GM19395 (cell line): ENCODE results near the gene SMC3.

Experiments used
- ATAC-seq: cut with Tn5 transposase; IDR thresholded peaks from one replicate; pipeline ENCODE4 v1.9.1; 2021; ENCODE audit warnings: mild to moderate bottlenecking, moderate library complexity; ENCODE audit not compliant: unreplicated experiment

The SMC3 gene

DNA sequence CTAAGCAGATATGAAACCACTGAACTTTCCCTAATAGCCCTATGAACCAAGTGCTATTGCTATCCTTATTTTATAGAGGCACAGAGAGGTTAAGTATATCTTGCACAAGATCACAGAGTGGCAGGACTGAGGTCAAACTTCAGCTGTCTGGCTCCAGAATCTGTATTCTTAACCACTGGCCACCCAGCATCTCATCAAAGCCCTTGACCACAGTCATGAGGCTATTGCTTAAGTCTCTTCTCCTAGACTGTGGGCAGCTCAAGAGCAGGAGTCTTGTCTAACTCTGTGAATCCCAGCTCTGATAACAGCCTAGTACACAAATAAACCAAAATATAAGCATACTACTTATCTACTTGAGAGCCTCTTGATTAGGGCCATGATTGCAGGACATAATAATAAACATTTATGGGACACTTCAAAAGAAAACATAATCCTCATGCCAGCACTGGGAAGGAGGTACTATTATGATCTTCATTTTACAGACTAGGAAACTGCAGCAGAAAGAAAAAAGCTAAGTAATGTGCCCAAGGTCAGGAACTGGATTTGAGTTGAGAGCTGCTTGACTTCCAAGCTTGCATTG lies 22.4 kb upstream of the SMC3 start:
- no peak for ATAC-seq

DNA sequence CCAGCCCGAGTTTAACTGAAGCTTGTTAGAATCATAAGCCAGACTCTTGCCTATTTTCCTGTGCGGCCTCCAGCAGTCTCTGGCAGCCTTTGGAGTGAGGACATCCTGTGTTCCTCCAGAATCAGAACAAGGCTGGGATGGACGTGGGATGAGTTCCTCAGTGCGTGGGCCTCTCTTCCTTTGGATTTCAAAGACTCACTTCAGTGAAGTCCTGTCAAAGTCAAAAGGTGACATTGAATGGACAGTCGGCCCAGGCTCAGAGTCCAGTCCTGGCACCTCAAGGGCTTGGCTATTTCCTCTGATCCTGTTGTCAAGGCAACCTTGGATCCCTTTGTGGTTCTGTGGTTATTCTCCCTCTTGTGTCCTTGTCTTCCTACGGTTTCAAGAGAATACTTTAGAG lies 21.4 kb upstream of the SMC3 start:
- ATAC-seq: no peak

DNA sequence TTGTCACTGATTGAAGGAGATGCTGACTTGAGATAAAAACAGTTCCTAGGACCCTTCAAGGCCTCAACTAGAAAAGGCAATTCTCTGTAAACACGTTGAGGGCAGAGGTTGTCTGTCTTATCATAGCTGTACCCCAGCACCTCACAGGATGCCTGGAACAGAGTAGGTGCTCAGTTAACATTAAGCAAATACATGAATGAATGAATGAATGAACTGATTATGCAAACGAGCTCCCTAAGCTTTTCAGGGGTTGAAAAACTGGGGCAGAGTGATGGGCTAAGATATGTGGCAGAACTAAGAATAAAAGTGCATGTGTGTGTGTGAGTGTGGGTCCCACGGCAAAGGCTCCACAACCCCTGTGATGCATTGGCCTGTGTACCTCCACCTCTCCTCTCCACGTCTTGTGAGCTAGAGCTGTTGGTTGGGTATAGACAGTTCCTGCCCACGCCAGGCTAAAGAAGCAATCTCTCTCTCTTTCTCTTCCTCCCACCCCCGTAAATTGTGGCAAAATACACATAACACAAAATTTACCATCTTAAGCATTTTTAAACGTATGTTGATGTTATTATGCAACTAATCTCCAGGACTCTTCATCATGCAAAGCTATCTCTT lies 20.9 kb upstream of the SMC3 start:
- peak; percentile 17 for ATAC-seq

DNA sequence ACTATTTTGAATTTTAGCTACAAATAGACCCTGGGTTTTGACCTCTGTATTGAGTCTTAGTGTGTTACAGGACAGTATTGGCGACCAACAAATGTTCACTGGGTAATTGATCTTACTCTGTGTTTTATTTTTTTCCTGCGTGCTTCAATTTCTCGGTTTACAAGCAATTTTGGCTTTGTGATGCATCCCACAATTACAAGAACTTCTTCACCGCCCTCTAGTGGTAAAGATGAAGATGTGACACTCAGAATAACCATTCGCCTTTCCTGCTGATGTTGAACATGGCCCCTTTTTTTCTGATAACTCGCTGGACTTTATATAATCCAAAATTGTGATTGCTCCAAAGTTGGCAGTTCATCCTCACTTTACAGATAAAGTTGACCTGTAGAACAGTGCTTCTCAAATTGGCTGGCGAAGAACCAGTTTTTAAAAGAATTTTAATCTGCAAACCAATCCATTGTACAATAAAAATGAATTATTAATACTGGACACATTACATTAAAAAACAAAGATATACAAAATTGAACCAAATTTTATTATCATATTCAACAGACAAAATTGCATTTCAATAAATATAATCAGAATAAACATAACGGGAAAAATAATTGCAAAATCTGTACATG lies 20.2 kb upstream of the SMC3 start:
- ATAC-seq: peak; percentile 80

DNA sequence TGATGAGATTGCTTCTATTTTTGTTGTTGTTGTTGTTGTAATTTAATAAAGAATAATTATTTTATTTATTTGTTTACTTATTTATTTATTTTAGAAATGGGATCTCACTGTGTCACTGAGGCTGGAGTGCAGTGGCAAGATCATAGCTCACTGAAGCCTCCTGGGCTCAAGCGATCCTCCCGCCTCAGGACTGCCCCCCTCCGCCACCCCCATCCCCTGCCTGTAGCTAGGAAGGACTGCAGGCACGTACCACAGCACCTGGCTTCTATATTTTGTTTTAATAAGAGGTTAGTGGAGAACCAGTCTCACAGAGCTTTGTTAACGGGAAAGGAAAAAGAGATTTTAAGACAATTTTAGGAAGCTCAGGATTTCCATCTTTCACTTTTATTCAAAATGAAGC lies 19.5 kb upstream of the SMC3 start:
- no peak for ATAC-seq

DNA sequence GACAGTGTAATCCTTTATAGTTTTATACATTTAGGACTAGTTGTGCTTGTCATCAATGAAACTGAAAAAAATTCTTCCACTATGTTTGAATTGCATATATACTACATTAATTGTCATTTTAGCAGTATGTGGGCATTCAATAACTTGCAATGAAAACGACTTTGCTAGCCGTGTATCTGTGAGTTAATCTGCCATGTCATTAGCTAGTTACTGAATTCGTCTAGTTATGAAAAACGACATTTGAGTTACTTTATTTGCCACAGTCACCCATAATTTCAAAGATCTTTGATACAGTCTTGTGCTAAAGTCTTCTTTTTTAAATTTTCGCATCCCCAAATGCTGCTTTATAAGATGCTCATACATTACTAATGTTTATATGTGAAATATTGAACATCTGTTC lies 18.3 kb upstream of the SMC3 start:
- no peak for ATAC-seq

DNA sequence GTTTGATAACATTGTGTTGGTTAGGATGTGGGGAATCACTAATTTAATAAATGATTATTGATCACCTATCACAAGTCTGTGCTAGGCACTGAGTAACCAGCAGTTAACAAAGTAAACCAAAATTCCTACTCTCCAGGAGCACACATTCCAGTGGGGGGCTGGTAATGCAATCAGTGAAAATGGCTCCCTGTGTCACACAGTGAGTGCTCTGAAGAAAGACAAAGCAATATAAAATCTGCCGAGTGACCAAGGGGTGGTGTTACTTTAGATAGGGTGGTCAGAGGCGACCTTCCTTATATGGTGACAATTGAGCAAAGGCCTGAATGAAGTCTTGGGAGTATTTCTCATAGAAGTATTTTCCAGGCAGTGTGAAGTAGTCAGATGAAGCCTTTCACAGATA lies 13.6 kb upstream of the SMC3 start:
- no peak for ATAC-seq

DNA sequence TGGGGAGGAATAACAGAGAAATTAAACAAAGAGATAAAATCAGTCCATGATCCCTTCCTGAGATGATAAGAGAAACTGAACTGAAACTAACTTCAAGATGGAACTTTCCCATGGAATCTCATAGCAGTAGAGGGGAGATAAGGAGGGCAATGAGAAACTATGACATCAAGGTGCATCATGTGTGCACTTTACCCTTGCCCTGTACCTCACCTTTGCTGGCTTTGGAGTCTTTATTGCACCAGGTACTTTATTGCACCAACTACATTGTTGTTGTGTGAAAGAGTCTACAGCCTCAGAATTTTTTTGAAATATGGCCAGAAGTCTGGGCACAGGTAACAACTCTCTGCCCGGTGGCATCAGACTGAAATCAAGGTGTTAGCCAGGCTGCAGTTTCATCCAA lies 11.2 kb upstream of the SMC3 start:
- no peak for ATAC-seq

DNA sequence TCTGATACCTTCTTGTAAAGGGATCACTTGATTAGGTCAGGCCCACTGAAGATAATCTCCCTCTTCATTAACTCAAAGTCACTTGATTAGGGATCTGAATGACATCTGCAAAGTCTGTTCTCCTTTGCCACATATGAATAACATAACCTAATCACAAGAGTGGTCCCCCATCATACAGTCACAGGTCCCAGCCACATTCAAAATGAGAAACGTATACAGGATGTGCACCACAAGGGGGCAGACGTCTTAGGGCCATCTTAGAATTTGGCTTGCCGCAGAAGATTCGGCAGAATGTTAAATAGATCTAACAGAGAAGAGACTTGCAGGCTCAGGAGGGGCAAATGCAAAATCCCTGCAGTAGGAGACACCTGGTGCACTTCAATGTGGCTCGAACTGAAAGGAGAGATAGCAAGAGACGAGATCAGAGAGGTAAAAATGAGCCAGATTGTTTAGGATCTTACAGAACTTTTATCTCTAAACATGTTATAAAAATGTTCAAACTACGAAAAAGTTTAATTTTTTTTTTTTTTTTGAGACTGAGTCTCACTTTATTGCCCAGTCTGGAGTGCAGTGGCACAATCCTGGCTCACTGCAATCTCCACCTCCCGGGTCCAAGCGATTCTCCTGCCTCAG lies 10.4 kb upstream of the SMC3 start:
- ATAC-seq: peak; percentile 84

DNA sequence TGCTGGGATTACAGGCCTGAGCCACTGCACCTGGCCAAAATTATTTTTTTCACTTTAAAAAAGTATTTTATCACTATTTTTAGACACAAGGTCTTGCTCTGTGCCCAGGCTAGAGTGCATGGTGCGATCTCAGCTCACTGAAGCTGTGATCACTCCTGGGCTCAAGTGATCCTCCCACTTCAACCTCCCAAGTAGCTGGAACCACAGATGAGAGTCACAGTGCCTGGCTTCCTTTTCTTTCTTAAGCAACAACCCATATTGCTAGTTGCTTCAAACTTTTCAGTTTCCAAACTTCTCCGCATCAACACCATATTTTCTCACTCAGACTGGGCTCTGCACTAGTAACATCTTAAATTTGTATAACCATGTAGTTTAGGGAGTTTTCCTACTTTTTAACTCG lies 9.5 kb upstream of the SMC3 start:
- no peak for ATAC-seq

DNA sequence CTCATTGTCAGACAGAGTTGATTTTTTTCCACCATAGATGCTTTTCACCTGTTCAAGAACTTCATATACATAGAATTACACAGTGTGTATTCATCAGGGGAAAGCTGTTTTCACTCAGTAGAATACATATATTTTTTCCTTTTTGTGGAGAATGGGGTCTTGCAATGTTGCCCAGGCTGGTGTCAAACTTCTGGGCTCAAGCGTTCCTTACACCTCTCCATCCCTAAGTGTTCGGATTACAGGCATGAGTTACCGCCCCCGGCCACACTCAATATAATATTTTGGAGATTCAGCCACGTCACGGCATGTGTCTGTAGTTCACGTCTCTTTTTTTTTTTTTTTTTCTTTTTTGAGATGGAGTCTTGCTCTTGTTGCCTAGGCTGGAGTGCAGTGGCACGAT lies 7.5 kb upstream of the SMC3 start:
- ATAC-seq: no peak

DNA sequence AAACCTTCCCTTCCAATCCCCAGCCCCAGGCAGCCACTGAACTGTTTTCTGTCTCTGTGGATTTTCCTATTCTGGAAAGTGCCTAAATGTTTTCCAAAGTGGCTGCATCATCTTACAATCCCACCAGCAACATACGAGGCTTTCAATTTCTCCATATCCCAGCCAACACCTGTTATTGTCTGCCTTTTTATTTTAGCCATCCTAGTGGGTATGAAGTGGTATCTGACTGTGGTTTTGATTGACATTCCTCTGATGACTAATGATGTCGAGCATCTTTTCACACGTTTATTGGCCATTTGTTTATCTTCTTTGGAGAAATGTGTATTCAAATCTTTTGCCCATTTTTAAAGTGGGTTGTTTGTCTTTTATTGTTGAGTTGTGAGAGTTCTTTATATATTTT lies 6.2 kb upstream of the SMC3 start:
- ATAC-seq: no peak

DNA sequence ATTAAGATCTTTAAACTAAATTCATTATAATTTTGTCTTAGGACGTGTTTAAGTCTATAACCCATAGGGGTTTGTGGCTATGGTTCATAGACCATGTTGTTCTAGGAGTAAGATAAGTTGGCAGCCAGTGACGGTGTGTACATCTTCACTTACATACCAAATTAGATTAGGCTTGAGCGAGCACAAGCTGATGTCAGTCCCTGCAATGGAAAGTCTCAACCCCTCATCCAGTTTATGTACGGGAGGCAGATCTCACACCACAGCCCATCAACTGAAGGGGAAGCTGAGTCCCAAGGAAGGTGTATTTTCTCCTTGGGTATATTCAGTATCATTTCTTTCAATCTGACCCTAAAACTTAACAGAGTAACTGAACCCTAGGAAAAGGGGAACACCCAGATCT lies 5.1 kb upstream of the SMC3 start:
- ATAC-seq: no peak

DNA sequence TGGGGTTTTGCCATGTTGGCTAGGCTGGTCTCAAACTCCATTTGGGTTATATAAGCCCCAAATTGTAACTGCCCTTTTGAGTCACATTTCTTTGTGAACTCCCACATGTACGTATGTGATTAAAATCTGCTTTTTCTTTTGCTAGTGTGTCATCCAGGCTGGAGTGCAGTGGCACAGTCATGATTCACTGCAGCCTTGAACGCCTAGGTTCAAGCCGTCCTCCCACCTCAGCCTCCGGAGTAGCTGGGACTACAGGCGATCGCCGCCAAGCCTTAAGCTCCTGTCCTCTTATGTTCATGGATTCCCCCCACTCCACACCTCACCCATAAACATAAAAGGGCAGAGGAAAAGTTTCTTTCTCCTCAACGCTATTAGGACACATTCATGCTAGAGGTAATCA lies 4.4 kb upstream of the SMC3 start:
- no peak for ATAC-seq

DNA sequence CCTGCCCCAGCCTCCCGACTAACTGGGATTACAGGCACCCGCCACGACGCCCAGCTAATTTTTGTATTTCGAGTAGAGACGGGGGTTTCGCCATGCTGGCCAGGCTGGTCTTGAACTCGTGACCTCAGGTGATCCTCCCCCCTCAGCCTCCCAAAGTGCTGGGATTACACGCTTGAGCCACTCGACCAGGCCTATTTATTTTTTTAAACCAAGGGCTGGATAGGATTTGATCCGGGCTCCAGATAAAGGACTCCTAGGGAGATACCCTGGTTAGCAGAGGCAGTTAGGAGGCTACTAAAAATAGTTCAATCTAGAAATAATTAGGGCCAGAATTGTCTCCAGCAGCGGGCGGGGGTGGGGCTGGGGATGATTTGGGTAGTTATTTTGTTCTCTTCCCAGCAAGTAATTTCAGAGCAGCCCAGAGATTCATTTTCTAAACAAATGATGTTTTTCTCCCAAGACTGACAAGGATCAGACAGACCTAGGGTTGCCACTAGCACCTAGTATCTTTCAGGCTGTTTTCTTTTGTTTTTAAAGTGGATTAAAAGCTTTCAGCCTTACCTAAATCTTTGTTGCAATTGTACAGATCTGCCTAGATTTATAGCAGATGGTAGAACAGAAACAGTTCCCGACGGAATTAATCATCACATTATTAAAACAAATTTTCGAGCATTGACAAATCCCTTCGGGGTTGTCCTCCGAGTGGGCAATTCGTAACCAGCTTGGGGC lies 859 bp upstream of the SMC3 start:
- no peak for ATAC-seq

DNA sequence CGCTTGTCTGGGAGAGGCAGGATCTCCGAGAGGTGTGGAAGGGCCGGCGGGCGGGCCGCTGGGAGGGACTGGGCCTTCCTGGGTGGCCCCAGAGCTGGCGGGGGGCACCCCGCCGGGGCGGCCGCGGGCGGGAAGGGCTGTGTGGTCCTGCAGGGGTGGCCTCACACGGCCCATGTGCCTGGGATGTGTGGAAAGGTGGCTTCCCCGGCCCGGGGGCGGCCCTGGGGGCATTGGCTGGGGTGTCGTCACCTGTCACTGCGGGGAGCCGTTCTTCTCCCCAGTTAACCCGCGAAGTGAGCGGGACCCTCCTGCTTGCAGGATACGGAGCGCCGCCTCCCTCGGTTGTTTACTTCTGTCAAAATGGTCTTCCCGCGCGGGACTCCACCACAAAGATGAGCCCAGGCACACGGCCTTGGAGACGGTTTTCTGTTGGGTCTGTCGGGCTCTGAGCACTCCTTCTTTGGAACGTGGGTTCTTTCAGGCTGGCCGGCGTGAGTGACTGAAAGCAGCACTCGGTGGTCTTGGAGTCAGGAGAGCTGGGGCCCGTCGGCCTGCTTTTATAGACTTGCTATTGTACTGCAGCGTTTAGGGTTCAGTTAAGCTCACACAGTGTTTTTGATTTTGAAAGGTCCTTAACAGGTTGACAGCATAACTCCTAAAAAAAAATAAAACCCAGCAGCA lies 700 bp downstream of the SMC3 start:
- peak; percentile 43 for ATAC-seq

DNA sequence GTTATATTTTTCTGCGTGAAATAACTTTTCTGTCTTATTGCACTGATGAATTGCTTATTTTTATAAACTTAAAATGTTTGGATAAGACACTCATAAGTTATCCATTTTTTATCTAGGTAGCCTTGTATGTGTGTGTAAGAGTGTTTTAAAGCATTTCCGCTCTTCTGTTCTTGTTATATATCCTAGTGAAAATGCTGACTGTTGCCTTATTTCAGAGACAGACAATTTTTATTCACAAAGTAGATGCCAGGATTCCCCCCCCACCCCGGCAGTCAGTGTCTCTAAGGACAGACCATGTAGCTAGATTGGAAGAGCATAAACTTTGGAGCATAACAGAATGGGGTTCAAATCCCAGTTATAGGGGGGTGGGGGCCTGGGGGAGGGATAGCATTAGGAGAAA lies 1.6 kb downstream of the SMC3 start:
- ATAC-seq: no peak

DNA sequence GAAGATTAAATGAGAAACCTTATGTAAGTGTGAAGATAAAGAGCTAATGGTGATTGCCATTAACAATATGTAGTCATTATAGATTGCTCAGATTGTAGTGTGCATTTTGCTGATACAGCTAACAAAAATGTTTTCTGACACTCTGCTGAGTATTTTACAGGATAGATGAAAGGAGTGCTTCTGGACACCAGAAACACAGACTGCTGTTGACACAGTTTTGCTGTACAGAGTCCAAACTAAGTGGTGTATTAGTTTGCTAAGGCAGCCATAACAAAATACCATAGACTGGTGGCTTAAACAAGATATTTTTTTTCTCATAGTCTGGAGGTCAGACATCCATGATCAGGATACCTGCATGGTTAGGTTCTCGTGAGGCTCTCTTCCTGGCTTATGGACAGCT lies 2.2 kb downstream of the SMC3 start:
- no peak for ATAC-seq

DNA sequence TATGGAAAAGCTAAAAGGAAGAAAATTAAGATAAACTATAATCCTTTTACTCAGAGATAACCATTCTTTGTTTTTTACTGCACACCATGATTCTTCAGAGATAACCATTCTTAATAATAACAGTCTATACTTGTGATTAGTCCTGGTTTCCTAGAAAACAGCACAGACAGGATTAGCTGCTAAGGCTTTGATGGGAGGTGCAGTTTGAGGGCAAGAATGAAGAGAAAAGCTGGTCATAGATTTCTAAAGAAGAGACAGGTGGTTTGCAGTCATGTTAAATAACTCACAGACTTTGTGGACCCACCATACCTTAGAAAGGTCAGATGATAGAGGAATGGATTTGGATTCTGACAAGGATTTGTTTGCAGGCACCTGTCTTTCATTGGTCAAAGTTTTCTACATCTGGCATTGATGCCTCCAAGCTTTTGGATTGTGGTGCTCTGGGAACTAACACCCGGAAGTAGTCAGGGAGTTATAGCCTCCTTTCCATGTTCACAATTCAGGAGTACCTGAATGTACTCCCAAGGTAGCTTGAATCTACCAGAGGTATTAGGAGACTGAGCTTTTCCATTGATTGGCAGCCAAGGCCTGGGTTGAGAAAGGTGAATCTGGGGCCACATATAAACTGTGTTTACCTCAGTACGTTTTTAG lies 3.7 kb downstream of the SMC3 start:
- ATAC-seq: no peak

DNA sequence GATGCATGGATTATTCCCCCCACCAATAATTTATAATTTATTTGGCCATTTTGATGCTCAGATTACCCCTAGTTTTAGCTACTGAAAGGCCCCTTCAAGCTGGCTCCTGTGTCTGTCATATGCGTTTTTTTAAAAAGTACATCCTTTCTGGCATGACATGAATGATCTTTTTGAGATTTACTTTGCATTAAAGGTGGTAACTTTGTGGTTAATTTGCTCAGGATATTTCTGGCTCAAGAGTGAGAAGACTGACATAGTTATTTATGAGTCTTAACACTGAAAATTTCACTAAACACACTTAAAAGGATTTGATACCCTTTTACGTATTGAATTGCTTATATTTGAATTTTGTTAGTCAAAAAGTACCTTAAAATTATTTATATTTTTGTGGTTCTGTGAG lies 5.4 kb downstream of the SMC3 start:
- ATAC-seq: no peak

DNA sequence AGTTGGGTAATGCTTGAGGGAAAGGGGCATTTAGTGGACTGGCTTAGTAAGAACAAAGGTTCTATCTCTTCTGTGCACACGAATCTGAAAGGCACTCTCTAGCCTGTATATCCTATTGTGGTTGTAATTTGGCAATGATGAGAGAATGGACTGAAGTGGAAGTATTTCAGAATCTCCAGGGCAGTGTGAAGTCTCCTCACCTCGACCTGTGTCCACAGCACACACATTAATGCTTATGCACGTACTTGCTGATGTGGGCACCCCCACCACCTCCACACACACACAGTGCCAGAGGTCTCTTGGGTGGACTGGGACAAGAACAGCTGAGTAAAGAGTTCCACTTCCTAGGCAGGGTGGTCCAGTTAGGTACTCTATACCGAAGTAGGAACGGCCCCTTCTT lies 6.9 kb downstream of the SMC3 start:
- no peak for ATAC-seq
